AG04450 (cell line): Measurements from ENCODE around the gene LDHA. TPM values are rescaled to one million over a fixed set of nuclear protein-coding genes. Genes with fewer than 3 reads are reported as not detected.

Experiments used
- CTCF ChIA-PET: fragments of 300-600, 350-600 bp; formaldehyde crosslinking; extraction: SDS; loops from one replicate; lab custom pipeline; 2022; ENCODE audit warnings: antibody characterized with exemption, inconsistent platforms; lab: Charles Lee
- POLR2A ChIA-PET: fragments of 350-600 bp; formaldehyde crosslinking; extraction: SDS; loops from one replicate; lab custom pipeline; 2021; ENCODE audit warnings: antibody characterized with exemption, inconsistent platforms; lab: Yijun Ruan, JAX
- DNase-seq: peaks from one replicate; pipeline ENCODE4 v3.0.0-alpha.2; 2011; ENCODE audit warnings: low read depth, low spot score
- H3K27ac ChIP-seq: one replicate; pipeline ENCODE4 v1.5.1; 2012; ENCODE audit warnings: low read depth, low read length, control low read depth
- H3K27me3 ChIP-seq: one replicate; pipeline ENCODE4 v1.6.0; 2012; ENCODE audit warnings: low read length; ENCODE audit not compliant: control insufficient read depth, insufficient read depth
- H3K4me3 ChIP-seq: 2 replicates; pipeline ENCODE4 v1.5.1; 2011; ENCODE audit warnings: mild to moderate bottlenecking, low read depth, low read length, control low read depth
- H3K9me3 ChIP-seq: 2 replicates; pipeline ENCODE4 v1.5.1; 2012; ENCODE audit warnings: low read length; ENCODE audit not compliant: control insufficient read depth, insufficient read depth
- polyA plus RNA-seq: library from polyadenylated mRNA; depleted of rRNA; stranded (reverse); fragments of >200 nt; gene quantifications from 2 replicates; pipeline ENCODE4 v1.2.3, GENCODE V29; 2011
- TF ChIP-seq, protein P1 (sequence below): IDR thresholded peaks from 2 replicates; pipeline ENCODE4 v1.5.1; 2011; ENCODE audit warnings: low read depth, low read length, control low read depth, inconsistent platforms

The LDHA gene
- polyA plus RNA-seq, 1 experiment, result 887 TPM

DNA sequence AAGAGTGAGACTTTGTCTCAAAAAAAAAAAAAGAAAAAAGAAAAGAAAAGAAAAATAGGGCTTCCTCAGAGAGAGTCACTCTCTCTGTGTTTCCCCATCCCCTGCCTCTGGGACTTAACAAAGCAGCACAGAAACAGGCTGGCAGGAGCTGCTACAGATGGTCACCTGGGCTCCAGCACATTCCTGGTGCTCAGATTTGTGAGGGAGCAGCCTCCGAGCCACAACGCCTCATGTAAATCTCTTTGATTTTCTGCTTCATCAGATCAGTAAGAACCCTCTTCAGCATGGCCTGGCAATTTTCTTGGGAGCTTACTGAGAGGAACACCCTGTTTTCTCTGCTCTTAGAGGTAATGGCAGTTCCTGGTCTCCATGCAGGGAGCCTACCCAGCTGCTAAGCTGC lies 15.2 kb upstream of the LDHA start:
- no peaks in the 10 kb centered on the region for H3K9me3 ChIP-seq
- DNase-seq, result no peak
- ChIA-PET POLR2A (interaction anchor here (0.7 to 1.0 kb wide), 2 partner anchors 15 to 117 kb away, joined by 3 to 7 read pairs; partner anchors contain the start of gene LDHA), CTCF (no interaction called here)
- TF ChIP-seq, protein P1, sequence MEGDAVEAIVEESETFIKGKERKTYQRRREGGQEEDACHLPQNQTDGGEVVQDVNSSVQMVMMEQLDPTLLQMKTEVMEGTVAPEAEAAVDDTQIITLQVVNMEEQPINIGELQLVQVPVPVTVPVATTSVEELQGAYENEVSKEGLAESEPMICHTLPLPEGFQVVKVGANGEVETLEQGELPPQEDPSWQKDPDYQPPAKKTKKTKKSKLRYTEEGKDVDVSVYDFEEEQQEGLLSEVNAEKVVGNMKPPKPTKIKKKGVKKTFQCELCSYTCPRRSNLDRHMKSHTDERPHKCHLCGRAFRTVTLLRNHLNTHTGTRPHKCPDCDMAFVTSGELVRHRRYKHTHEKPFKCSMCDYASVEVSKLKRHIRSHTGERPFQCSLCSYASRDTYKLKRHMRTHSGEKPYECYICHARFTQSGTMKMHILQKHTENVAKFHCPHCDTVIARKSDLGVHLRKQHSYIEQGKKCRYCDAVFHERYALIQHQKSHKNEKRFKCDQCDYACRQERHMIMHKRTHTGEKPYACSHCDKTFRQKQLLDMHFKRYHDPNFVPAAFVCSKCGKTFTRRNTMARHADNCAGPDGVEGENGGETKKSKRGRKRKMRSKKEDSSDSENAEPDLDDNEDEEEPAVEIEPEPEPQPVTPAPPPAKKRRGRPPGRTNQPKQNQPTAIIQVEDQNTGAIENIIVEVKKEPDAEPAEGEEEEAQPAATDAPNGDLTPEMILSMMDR, result no peak
- H3K4me3 ChIP-seq, result no peak overlapping the region
- no peaks in the 10 kb centered on the region for H3K27me3 ChIP-seq
- H3K27ac ChIP-seq, result no peak overlapping the region

DNA sequence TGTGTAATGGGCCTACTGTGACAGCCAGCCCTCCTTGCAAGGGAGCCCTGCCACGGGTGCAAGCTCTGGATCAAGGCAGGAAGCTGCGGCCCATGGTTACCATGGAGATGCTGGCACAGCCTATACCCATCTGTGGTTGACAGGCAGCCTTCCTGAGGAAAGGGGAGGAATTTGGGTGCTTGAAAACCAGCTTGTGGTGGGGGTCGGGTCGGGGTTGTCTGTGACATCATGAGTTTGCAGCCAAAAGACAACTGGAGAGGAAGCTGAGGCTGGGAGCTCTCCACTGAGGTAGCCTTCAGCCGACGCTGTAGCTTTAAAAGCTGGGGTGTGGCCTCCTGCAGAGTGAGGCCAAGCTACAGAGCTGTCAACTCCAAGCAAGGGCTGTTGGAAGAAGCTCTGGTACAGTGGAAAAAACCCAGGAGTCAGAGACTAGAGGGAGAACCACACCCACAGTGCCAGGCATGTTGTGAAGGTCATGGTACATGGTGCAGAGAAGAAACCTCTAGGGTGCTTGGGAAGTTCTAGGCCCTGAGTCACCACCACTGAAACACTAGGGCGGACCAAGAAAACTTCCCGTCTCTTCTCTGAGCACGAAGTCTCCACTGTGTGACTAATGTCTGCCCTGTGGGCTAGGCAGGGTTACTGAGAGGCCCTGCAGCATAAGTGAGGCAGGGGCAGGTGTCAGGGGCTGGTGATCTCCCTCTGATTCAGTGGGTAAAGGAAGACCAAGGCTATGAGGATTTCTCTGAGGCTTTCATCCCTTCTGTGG lies 10.8 kb upstream of the LDHA start:
- no peaks in the 10 kb centered on the region for H3K9me3 ChIP-seq
- peak; percentile 64 for DNase-seq
- no peak overlapping the region for H3K4me3 ChIP-seq
- TF ChIP-seq, protein P1, result no peak
- ChIA-PET POLR2A (interaction anchor here (0.6 to 2.7 kb wide), 6 partner anchors 12 to 251 kb away, joined by 3 to 94 read pairs (median 4); partner anchors contain the start of genes LDHA and SPTY2D1), CTCF (interaction anchor here (1.2 kb wide), 1 partner anchor 11 kb away, joined by 6 read pairs; the partner anchor contains the start of gene LDHA)
- H3K27ac ChIP-seq, result peak overlapping the region; percentile 91
- no peaks in the 10 kb centered on the region for H3K27me3 ChIP-seq

GRCh38 chr11:18384157-18384641 lies 10.2 kb upstream of the LDHA start:
- H3K27me3 ChIP-seq, result no peaks in the 10 kb centered on the region
- no peak overlapping the region for H3K4me3 ChIP-seq
- peak overlapping the region; percentile 91 for H3K27ac ChIP-seq
- ChIA-PET POLR2A (interaction anchor here (0.9 to 2.7 kb wide), 6 partner anchors 11 to 250 kb away, joined by 3 to 94 read pairs (median 4); partner anchors contain the start of genes GTF2H1, LDHA and SPTY2D1), CTCF (interaction anchor here (0.6 to 1.2 kb wide), 2 partner anchors 10 to 20 kb away, joined by 4 to 6 read pairs; partner anchors contain the start of gene LDHA)
- DNase-seq, result peak; percentile 38
- TF ChIP-seq, protein P1, result no peak
- H3K9me3 ChIP-seq, result no peaks in the 10 kb centered on the region

DNA sequence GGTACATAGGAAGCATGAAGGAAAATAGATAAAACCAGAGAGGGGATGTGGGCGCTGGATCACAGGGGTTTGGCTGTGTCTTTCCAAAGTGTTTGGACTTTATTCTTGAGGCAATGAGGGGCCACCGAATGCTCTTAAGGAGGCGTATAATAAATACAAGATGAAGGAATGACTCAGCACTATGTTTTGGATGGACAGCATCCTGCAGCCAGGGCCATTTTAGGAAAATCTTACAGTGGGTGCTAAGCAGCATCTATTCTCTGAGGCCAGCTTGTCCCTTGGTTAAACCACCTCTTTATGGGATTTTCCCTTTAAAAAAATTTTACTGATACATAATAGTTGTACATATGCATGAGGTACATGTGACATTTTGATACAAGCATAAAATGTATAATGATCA lies 4.3 kb upstream of the LDHA start:
- H3K27ac ChIP-seq, result no peak overlapping the region
- ChIA-PET POLR2A (no interaction called here), CTCF (no interaction called here)
- TF ChIP-seq, protein P1, result no peak
- H3K27me3 ChIP-seq, result no peaks in the 10 kb centered on the region
- no peak for DNase-seq
- H3K4me3 ChIP-seq, result no peak overlapping the region
- H3K9me3 ChIP-seq, result no peaks in the 10 kb centered on the region; the same call in none of the 2 replicates
